ENCODE data around the gene RIC3. TPM values are rescaled to one million over a fixed set of nuclear protein-coding genes. Genes with fewer than 3 reads are reported as not detected.

The RIC3 gene
- total RNA-seq, 1 experiment from 2014 or later, result 5.9 TPM

GRCh38 chr11:8082391-8083087 lies 86.3 kb downstream of the RIC3 start:
- DNase-seq, result peak; percentile 86
- Histone ChIP-seq H3K4me3 (ENCODE audit: insufficient read depth, low read depth, low read length) (no peak overlapping the region), H3K36me3 (replicated peaks; ENCODE audit: control insufficient read depth, insufficient read depth, low read length) (no peaks in the 10 kb centered on the region), H3K27me3 (ENCODE audit: control insufficient read depth, insufficient read depth, low read length) (peaks cover 24% of the 10 kb centered on the region)

GRCh38 chr11:8081591-8082250 lies 87.1 kb downstream of the RIC3 start:
- DNase-seq, result no peak
- peak overlapping the region; percentile 63 for H3K4me3 ChIP-seq (ENCODE audit: insufficient read depth, low read depth, low read length)
- H3K36me3 ChIP-seq (replicated peaks; ENCODE audit: control insufficient read depth, insufficient read depth, low read length), result no peaks in the 10 kb centered on the region
- H3K27me3 ChIP-seq (ENCODE audit: control insufficient read depth, insufficient read depth, low read length), result peaks cover 24% of the 10 kb centered on the region

- Histone ChIP-seq H3K4me3 (ENCODE audit: insufficient read depth, low read depth, low read length) (peak within 1 kb of the TSS; percentile 63), H3K27me3 (ENCODE audit: control insufficient read depth, insufficient read depth, low read length) (peaks cover 24% of the 10 kb centered on the region), H3K36me3 (replicated peaks; ENCODE audit: control insufficient read depth, insufficient read depth, low read length) (no peaks in the 10 kb centered on the region)
- DNase-seq, result peak; percentile 95
Observed at GRCh38 chr11:8080674-8081590, 87.9 kb downstream of the RIC3 start, which contains the start of gene TUB. Gene TUB (plus strand): TSS chr11:8081211. CDS start chr11:8081511, 300 bp downstream.

GRCh38 chr11:8080069-8080670 lies 88.7 kb downstream of the RIC3 start:
- peak overlapping the region; percentile 63 for H3K4me3 ChIP-seq (ENCODE audit: insufficient read depth, low read depth, low read length)
- H3K36me3 ChIP-seq (replicated peaks; ENCODE audit: control insufficient read depth, insufficient read depth, low read length), result no peaks in the 10 kb centered on the region
- no peak for DNase-seq

GRCh38 chr11:8079111-8079675 lies 89.6 kb downstream of the RIC3 start:
- Histone ChIP-seq H3K4me3 (ENCODE audit: insufficient read depth, low read depth, low read length) (no peak overlapping the region), H3K27me3 (ENCODE audit: control insufficient read depth, insufficient read depth, low read length) (peaks cover 24% of the 10 kb centered on the region), H3K36me3 (replicated peaks; ENCODE audit: control insufficient read depth, insufficient read depth, low read length) (no peaks in the 10 kb centered on the region)
- no peak for DNase-seq

More at GRCh38 chr11:8080069-8080670, 88.7 kb downstream of the RIC3 start:
- H3K27me3 ChIP-seq (ENCODE audit: control insufficient read depth, insufficient read depth, low read length), result peaks cover 24% of the 10 kb centered on the region

GRCh38 chr11:8075119-8075726 lies 93.6 kb downstream of the RIC3 start:
- DNase-seq, result no peak
- peaks cover 10% of the 10 kb centered on the region for H3K27me3 ChIP-seq (ENCODE audit: control insufficient read depth, insufficient read depth, low read length)
- H3K36me3 ChIP-seq (replicated peaks; ENCODE audit: control insufficient read depth, insufficient read depth, low read length), result no peaks in the 10 kb centered on the region

GRCh38 chr11:8071616-8072581 lies 96.9 kb downstream of the RIC3 start:
- no peaks in the 10 kb centered on the region for H3K36me3 ChIP-seq (replicated peaks; ENCODE audit: control insufficient read depth, insufficient read depth, low read length)
- 0 out of 2 replicates have a peak, but pooled peaks cover 2% of the 10 kb centered on the region for H3K27me3 ChIP-seq (ENCODE audit: control insufficient read depth, insufficient read depth, low read length)
- no peak for DNase-seq
- H3K4me3 ChIP-seq (ENCODE audit: insufficient read depth, low read depth, low read length), result no peak overlapping the region

More at GRCh38 chr11:8075119-8075726, 93.6 kb downstream of the RIC3 start:
- no peak overlapping the region for H3K4me3 ChIP-seq (ENCODE audit: insufficient read depth, low read depth, low read length)

- Histone ChIP-seq H3K27me3 (ENCODE audit: control insufficient read depth, insufficient read depth, low read length) (0 out of 2 replicates have a peak, but pooled peaks cover 2% of the 10 kb centered on the region), H3K36me3 (replicated peaks; ENCODE audit: control insufficient read depth, insufficient read depth, low read length) (no peaks in the 10 kb centered on the region), H3K4me3 (ENCODE audit: insufficient read depth, low read depth, low read length) (no peak overlapping the region)
- DNase-seq, result peak; percentile 81
Observed at GRCh38 chr11:8070417-8071115, 98.3 kb downstream of the RIC3 start.

- DNase-seq, result no peak
- no peaks in the 10 kb centered on the region for H3K36me3 ChIP-seq (replicated peaks; ENCODE audit: control insufficient read depth, insufficient read depth, low read length)
- no peak overlapping the region for H3K4me3 ChIP-seq (ENCODE audit: insufficient read depth, low read depth, low read length)
- H3K27me3 ChIP-seq (ENCODE audit: control insufficient read depth, insufficient read depth, low read length), result 0 out of 2 replicates have a peak, but pooled peaks cover 2% of the 10 kb centered on the region
Observed at GRCh38 chr11:8069771-8070170, 99.1 kb downstream of the RIC3 start.

GRCh38 chr11:8068605-8069221 lies 100.1 kb downstream of the RIC3 start:
- no peaks in the 10 kb centered on the region for H3K36me3 ChIP-seq (replicated peaks; ENCODE audit: control insufficient read depth, insufficient read depth, low read length)
- 0 out of 2 replicates have a peak, but pooled peaks cover 2% of the 10 kb centered on the region for H3K27me3 ChIP-seq (ENCODE audit: control insufficient read depth, insufficient read depth, low read length)
- no peak for DNase-seq
- H3K4me3 ChIP-seq (ENCODE audit: insufficient read depth, low read depth, low read length), result no peak overlapping the region

GRCh38 chr11:8067929-8068575 lies 100.8 kb downstream of the RIC3 start:
- Histone ChIP-seq H3K27me3 (ENCODE audit: control insufficient read depth, insufficient read depth, low read length) (0 out of 2 replicates have a peak, but pooled peaks cover 2% of the 10 kb centered on the region), H3K4me3 (ENCODE audit: insufficient read depth, low read depth, low read length) (no peak overlapping the region), H3K36me3 (replicated peaks; ENCODE audit: control insufficient read depth, insufficient read depth, low read length) (no peaks in the 10 kb centered on the region)
- DNase-seq, result no peak

Data from H7 (cell line).